GM21529 (cell line): ENCODE results near the gene PARP3.
"Not testable (repeated sequence)": the region's sequence is repeated elsewhere in the genome, so short reads cannot be mapped to it uniquely, and the experiment has no call there.

Experiments used
- ATAC-seq: cut with Tn5 transposase; IDR thresholded peaks from one replicate; pipeline ENCODE4 v1.9.1; 2021; ENCODE audit not compliant: unreplicated experiment

Gene PARP3

DNA sequence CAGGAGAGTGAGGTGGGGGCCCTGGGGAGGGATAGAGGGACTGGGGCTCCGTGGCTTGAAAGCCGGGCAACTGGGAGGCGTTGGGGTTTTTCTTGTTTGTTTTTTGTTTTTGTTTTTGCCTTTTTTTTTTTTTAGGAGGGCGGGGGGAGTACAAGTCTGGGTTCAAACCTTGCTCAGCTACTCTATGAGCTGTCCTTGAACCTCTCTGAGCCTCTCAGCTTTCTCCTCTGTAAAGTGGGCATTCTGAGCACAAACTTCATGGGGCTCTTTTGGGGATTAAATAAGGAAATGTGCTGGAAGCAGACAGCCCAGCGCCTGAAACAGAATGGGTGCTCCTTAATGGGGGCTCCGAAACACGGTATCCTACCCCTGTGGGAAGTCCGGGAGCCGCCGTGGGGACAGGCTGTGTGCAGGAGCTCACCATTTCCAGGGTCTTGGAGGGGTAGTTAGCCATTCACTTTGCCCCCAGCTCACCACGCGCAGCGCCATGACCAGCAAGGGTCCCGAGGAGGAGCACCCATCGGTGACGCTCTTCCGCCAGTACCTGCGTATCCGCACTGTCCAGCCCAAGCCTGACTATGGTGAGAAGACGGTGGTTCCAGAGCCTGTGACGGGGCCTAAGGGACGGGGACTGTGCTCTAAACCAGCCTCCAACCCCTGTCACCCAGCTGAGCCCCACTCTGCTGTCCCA, 41.6 kb downstream of the PARP3 start:
- no peak for ATAC-seq

DNA sequence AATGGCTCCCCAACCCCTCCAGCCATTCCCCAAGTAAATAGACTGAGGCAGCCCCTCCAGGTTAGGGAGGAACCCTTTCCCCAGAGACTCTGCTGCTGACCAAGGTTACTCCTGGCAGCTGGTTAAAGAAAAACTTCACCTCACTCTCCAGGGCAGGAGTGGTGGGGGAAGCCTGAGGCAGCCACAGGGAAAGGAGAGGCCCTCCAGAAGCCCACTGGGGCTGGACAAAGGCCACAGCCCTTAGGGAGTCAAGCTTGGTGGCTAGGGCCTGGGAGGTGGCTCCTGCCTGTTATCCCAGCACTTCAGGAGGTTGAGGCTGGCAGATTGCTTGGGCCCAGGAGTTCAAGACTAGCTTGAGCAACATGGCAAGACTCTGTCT, 42.1 kb downstream of the PARP3 start:
- no peak for ATAC-seq

DNA sequence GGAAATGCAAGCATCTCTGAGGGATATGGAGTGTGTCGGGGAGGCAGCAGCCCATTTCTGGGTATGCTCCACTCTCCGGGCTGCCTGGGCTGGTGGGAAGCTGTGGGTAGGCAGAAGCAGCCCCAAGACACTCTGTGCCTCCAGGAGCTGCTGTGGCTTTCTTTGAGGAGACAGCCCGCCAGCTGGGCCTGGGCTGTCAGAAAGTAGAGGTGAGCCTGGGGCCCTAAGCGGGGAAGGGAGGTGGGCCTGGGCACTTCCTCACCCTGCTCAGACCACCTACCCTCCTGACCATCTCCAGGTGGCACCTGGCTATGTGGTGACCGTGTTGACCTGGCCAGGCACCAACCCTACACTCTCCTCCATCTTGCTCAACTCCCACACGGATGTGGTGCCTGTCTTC, 42.9 kb downstream of the PARP3 start:
- ATAC-seq, result no peak

DNA sequence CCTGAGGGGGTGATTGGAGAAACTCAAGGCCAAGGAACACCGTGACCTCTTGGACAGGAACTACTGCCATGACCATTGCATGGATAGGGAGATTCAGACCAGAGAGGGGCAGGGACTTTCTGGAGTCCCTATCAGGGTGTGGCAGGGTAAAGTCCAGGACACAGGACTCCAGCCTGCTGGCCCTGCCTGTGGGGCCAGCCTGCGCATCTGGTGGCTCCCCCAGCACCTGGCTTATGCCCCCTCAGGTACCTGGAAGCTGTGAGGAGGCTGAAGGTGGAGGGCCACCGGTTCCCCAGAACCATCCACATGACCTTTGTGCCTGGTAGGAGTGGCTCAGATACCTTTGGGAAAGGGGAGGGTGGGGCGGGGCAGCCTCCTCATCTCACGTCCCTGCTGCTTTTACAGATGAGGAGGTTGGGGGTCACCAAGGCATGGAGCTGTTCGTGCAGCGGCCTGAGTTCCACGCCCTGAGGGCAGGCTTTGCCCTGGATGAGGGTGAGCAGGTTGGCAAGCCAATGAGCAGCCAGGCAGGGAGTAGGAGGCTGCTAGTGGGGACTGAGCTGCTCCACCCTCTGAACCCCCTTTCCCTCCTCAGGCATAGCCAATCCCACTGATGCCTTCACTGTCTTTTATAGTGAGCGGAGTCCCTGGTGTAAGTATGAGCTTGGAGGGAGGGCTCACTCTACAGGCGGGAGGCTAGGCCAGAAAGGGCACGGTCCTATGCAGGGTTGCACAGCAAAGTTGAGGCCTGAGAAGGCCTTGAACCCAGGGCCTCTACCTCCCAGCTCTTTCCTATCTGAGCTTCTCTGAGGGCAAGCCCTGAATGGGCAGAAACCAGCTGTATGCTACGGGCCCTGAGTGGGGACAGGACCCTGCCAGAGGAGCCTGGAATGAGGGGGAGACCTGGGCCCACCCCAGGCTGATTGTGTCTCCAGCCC, 44.1 kb downstream of the PARP3 start:
- ATAC-seq, result no peak

DNA sequence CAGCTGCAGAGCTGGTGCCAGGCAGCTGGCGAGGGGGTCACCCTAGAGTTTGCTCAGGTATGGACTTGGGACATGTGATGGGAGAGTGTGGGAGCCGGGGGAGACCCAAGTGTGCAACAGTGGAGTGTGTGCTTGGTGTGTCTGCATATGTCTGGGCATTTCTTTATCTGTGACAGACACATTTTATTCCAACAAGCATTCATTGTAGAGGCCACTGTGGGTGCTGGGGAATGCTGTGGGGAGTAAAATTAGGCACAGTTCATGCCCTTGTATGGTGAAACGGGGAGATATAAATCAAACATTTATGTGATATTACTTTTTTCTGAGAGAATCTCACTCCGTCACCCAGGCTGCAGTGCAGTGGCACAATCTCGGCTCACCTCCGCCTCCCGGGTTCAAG, 45.4 kb downstream of the PARP3 start:
- ATAC-seq, result no peak

DNA sequence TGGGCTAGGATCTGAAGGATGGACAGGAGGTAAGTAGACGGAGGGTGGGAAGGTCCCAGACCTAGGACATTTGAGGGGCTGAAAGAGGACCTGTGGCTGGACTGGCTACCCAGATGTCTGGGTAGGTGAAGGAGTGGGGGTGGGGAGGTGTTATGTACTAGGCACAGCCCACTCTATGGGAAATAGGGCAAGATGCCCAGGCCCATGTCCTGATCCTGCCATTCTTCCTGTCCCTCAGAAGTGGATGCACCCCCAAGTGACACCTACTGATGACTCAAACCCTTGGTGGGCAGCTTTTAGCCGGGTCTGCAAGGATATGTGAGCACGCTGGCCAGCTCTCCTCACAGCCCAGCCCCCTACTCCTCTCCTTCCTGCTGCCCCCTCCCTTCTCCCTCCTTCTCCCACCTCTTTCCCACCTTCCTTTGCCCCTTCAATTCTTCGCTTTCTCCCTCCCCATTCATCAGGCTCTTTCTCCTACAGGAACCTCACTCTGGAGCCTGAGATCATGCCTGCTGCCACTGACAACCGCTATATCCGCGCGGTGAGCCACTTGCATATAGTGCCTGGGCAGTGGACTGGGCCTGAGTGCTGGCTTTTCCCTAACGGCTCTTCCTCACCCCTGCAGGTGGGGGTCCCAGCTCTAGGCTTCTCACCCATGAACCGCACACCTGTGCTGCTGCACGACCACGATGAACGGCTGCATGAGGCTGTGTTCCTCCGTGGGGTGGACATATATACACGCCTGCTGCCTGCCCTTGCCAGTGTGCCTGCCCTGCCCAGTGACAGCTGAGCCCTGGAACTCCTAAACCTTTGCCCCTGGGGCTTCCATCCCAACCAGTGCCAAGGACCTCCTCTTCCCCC, 46.4 kb downstream of the PARP3 start:
- no peak for ATAC-seq

DNA sequence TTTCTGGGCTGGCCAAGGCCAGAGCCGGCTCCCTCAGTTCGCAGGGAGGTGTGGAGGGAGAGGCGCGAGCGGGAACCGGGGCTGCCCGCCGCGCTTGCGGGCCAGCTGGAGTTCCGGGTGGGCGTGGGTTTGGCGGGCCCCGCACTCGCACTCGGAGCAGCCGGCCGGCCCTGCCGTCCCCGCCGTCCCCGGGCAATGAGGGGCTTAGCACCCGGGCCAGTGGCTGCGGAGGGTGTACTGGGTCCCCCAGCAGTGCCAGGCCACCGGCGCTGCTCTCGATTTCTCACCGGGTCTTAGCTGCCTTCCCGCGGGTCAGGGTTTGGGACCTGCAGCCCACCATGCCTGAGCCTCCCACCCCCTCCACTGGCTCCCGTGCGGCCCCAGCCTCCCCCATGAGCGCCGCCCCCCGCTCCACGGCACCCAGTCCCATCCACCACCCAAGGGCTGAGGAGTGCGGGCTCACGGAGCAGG, 48.4 kb downstream of the PARP3 start:
- not testable (repeated sequence) for ATAC-seq

DNA sequence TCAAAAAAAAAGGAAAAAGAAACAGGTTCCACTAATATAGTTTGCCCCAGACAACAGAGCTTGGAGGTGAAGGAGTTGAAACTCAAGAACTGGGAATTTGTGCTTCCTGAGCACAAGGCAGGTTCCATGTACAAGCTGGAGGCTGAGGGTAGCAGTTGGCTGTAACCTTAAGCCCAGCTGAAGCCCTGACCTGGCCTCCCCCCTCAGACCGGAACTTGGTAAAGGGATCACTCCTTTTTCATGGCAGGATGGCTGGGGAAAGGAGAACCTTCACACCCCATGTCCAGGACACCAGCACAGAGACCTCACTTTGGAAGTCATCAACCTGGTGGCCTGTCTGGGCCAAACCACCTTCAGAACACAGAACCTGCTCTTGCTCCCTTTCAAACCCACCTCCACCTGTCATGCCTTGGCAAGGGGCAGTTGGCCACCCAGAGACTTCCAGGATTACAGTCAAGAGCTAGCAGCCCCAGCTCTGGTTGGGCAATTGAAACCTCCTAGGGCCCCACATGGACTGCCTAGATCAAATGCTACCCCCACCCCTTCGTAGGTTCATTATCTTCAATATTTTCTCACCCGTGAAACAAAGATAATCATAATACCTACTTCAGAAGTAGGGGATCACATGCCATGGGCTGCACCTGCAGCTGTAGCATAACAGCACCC, 50.0 kb downstream of the PARP3 start:
- ATAC-seq, result no peak

DNA sequence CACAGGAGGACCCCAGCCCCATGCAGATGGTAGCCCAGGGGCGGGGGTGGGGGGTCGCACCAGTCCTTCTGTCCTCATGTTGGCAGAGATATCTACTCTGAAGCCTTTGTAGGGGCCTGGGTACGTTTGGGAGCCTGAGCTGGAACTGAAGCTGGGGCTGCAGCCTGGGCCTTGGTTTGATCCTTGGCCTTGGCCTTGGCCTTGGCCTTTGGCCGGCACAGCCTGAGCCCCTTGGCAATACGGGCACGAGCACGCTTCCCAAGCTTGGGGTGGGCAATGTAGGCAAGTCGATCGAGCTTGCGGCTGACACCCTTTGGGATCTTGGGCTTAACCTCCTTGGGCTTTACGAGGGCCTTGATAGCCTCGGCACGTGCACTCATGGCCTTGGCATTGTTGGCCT, 51.5 kb downstream of the PARP3 start:
- not testable (repeated sequence) for ATAC-seq

DNA sequence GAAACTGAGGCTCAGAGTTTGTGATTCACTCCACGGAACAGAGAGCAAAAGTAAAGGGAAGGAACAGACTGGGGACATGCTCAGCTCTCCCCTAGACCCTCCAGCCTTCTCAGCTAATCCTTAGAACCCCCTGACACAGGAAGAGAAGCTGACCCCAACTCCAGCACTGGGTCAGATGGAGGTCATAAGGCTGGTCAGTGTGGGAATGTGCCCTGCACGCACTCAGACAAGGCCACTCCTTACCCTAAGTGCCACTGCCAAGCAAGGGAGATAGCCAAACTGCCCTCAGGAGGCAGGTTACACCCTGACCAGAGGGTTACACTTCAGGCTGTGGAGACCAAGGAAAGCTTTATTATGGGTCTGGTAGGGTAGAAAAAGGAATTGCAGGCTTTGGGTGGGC, 52.4 kb downstream of the PARP3 start:
- ATAC-seq, result no peak

DNA sequence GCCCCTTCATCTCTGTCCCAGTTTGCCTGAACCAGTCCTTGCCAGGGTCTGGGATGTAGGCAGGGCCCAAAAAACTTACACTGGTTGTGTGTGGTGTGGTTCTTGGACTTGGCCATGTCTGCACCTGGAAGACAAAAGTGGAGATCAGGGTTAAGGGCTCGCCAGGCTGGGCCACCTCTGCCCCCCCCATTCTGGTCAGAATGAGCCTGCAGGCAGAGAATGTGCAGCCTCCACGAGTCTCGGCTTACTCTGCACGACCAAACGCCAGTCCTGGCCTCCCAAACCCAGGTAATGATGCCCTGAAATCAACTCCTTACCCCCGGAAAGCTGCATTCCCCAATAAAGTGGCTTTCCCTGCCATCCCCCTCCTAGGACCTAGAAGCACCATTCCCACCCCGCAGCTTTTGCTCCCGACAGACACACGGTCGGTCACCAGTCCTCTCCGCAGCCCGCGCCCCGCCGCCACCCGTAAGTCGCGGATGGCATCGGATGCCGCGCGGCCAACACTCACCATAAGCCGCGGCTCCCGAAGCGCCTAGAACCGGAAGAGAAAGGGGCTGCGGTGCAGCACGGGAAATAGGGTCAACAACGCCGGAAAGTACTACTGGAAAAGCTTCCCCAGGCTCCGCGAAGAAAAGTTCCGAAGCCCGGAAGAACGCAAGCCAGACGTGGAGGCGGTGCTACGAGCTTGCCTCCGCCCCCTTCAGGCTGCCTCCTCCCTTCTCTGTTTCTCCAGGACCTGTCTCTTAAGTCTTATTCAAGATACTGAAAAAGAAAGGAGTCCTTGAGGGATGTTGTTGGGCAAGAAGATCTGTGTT, 53.4 kb downstream of the PARP3 start, which contains the start of gene RPL29:
TSS of gene RPL29 (minus strand) at position 550 of the 818 bp plus-strand sequence. CDS start at position 116, 434 bp downstream.
- ATAC-seq, result peak; percentile 91

DNA sequence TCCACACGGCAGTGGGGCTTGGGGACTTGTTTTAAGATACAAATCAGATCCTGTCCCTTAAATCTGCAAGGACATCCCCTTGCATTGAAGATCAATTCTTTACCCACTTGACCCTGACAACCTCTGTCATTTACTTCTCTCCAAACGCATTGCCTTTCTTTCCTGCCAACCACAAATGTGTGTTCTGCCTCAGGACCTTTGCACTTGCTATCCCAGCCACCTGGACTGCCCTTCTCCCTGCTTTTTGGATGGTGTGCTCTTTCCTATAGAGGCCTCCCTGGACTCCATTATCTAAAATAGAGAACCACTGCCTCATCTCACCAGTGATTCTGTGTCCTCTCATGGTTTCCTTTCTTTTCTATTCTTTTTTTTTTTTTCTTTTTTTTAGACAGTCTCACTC, 55.0 kb downstream of the PARP3 start:
- ATAC-seq, result no peak

DNA sequence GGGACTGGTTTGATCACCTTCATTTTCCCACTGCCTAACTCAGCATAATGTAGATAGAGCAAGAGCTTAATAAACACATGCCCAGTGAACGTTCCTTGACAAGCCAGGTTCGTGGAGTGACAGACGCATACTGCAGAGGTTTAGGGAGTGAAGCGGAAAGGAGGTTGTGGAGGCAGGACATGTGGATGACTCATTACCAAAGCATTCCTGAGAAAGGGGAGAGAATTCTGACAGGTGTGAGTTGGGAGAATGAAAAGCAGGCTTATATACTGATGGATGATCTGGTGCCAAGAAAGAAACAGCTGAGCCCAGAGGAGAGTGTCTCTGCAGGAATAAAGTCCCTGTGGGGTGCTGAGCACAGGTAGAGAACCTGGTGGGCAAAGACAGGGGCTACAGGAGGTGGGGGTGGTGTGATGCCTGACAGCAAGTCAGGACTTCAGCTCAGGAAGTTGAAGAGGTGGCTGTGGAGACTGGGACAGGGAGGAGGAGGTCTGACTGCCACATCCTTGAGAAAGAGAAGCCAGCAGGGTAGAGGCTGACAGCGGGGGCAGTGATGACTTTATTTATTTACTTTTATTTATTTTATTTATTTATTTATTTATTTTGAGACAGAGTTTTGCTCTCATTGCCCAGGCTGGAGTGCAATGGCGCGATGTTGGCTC, 55.9 kb downstream of the PARP3 start:
- ATAC-seq, result no peak
